ENCODE results near the gene MYO5B.
"Not testable (repeated sequence)": the region's sequence is repeated elsewhere in the genome, so short reads cannot be mapped to it uniquely, and the experiment has no call there.

The MYO5B gene

DNA sequence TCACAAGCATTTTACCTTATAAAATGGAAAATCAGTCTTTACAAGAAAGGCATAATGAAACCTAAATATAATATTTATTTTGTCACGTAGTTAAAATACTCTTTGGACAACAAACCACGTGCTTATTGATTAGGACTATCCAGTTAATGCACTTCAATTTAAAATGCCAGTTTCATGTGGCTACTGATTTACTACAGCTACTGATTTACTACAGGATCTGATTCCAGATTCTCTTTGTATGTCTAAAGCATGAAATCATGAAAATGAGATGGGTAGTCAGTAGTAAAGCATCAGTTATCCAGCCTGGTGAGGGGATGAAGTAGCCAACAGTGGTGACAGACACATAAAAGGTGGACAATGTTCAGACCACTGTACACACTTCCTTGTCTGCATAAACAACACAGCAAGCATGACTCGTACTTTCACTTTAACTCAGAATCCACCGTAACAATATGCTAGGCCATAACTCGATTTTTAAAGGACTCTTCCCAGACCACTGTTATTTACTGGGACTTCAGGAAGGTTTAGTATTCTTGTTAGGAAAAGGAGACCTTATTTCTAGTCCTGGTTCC is 406.5 kb downstream of the MYO5B start:
- H3K4me3 Mint-ChIP-seq, result peak overlapping the region; percentile 44
- H3K4me1 Mint-ChIP-seq, result peaks cover 49% of the 10 kb centered on the region
- peak overlapping the region; percentile 65 for H3K27ac Mint-ChIP-seq (ENCODE audit: low read depth)
- no peaks in the 10 kb centered on the region for H3K9me3 Mint-ChIP-seq
- H3K36me3 Mint-ChIP-seq (ENCODE audit: insufficient read depth), result peaks cover 44% of the 10 kb centered on the region
- no peaks in the 10 kb centered on the region for H3K27me3 Mint-ChIP-seq
- ATAC-seq (replicated peaks; ENCODE audit: extremely low read depth, poor library complexity, severe bottlenecking) (no peak), DNase-seq (ENCODE audit: low spot score in 2 of 2) (no peak)

DNA sequence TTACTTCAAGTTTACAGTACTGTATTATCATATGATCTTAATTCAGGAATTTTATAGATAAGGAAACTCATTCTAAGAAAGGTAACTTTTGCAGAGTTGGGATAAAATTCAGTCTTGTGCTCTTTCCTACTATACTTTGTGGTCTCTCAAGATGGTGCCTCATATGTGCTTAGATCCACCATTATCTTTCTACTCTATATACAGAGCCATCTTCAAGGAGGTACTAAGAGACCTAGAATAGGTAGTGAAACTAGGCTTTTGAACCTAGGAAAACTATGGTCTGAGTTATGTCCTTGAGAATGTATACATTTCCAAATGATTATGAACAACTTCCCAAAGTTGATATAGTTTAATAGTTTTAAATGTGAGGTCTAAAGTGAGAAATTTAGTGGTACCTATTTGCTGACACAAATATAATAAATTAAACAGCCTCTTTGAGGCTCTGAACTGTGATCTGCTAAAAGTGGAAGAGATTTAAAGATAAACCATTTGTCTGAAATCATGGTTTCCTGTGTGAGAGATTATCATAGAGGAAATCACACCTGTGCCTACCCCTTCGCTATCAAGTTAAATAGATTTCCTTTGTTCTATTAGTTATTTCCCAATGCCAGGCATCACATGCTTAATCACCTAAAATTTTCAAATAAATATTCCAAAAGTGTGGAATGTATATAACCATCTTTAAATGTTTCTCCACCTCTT is 408.8 kb downstream of the MYO5B start:
- Mint-ChIP-seq H3K27ac (ENCODE audit: low read depth) (peak overlapping the region; percentile 49), H3K9me3 (no peaks in the 10 kb centered on the region), H3K27me3 (no peaks in the 10 kb centered on the region), H3K4me3 (peak overlapping the region; percentile 51), H3K4me1 (peaks cover 49% of the 10 kb centered on the region), H3K36me3 (ENCODE audit: insufficient read depth) (peaks cover 29% of the 10 kb centered on the region)
- DNase-seq (ENCODE audit: low spot score in 2 of 2) (no peak), ATAC-seq (replicated peaks; ENCODE audit: extremely low read depth, poor library complexity, severe bottlenecking) (peak; percentile 96)

GRCh38 chr18:49784427-49785185 is 410.3 kb downstream of the MYO5B start:
- DNase-seq (ENCODE audit: low spot score in 2 of 2) (no peak), ATAC-seq (replicated peaks; ENCODE audit: extremely low read depth, poor library complexity, severe bottlenecking) (no peak)
- H3K27me3 Mint-ChIP-seq, result no peaks in the 10 kb centered on the region
- H3K4me1 Mint-ChIP-seq, result peaks cover 57% of the 10 kb centered on the region
- H3K36me3 Mint-ChIP-seq (ENCODE audit: insufficient read depth), result peaks cover 21% of the 10 kb centered on the region
- no peaks in the 10 kb centered on the region for H3K9me3 Mint-ChIP-seq
- peak overlapping the region; percentile 32 for H3K4me3 Mint-ChIP-seq
- peak overlapping the region; percentile 82 for H3K27ac Mint-ChIP-seq (ENCODE audit: low read depth)

DNA sequence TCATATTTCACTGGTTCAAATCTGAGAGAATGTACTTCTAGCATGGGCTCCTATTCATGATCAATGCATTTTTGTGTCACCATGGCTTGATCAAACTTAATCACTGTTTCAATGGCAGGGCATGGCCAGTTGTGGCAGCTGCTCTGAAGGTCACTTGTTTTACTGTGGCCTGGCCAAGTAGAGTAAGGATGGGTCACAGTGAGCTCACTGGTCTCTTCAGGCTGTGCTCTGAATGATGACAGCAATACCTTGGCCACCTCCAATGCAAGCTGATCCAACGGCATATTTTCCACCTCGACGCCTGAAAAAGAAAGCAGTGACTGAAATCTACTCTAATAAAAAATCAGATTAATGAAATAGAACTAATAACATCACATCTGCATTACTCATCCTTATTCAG is 411.3 kb downstream of the MYO5B start:
- peaks cover 16% of the 10 kb centered on the region for H3K36me3 Mint-ChIP-seq (ENCODE audit: insufficient read depth)
- not testable (repeated sequence) for ATAC-seq (replicated peaks; ENCODE audit: extremely low read depth, poor library complexity, severe bottlenecking); H3K27me3 Mint-ChIP-seq; DNase-seq (ENCODE audit: low spot score in 2 of 2); H3K9me3 Mint-ChIP-seq
- H3K4me1 Mint-ChIP-seq, result peaks cover 52% of the 10 kb centered on the region
- peak overlapping the region; percentile 31 for H3K4me3 Mint-ChIP-seq
- peak overlapping the region; percentile 82 for H3K27ac Mint-ChIP-seq (ENCODE audit: low read depth)

DNA sequence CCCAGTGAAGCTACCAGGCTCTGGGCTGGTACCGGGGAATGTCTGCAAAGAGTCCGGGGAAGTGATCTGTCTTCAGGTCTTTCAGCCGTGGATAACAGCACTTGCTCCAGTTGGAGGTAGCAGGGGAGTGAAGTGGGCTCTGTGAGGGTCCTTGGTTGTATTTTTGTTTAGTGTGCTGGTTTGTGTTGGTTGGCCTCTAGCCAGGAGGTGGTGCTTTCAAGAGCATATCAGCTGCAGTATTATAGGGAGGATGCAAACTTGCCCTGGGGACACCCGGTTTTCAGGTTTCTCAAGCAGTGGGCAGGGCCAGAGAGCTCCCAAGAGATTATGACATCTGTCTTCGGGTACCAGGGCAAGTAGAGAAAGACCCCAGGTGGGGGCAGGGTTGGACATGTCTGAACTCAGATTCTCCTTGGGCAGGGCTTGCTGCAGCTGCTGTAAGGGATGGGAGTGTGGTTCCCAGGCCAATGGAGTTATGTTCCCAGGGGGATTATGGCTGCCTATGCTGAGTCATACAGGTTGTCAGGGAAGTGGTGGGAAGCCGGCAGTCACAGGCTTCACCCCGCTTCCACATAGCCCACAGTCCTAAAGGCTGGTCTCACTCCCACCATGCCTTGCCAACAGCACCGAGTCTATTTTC is 416.0 kb downstream of the MYO5B start:
- Mint-ChIP-seq H3K4me3 (no peak overlapping the region), H3K27ac (ENCODE audit: low read depth) (no peak overlapping the region), H3K4me1 (peaks cover 17% of the 10 kb centered on the region), H3K9me3 (no peaks in the 10 kb centered on the region), H3K27me3 (no peaks in the 10 kb centered on the region), H3K36me3 (ENCODE audit: insufficient read depth) (peaks cover 10% of the 10 kb centered on the region)
- ATAC-seq (replicated peaks; ENCODE audit: extremely low read depth, poor library complexity, severe bottlenecking) (no peak), DNase-seq (ENCODE audit: low spot score in 2 of 2) (no peak)
